ENCODE results near the gene THSD7A.

- TF ChIP-seq PRDM15 (CRISPR knock-in tag; IDR thresholded peaks at IDR 0.05) (no peak), IRF1 (CRISPR knock-in tag; IDR thresholded peaks at IDR 0.05) (no peak), USF1 (CRISPR knock-in tag; IDR thresholded peaks at IDR 0.05) (no peak), FOXJ3 (CRISPR knock-in tag; IDR thresholded peaks at IDR 0.05; ENCODE audit: borderline replicate concordance) (no peak), CTCF (IDR thresholded peaks at IDR 0.05) (no peak), GABPB1 (CRISPR knock-in tag; IDR thresholded peaks at IDR 0.05) (no peak), STAT6 (CRISPR knock-in tag; conservative IDR thresholded peaks at IDR 0.05; ENCODE audit: low read depth) (no peak), ATF2 (CRISPR knock-in tag; IDR thresholded peaks at IDR 0.05; ENCODE audit: borderline replicate concordance, low read depth) (no peak), SMAD4 (CRISPR knock-in tag; IDR thresholded peaks at IDR 0.05) (no peak), ETV6 (CRISPR knock-in tag; IDR thresholded peaks at IDR 0.05) (no peak), ZBTB21 (CRISPR knock-in tag; IDR thresholded peaks at IDR 0.05; ENCODE audit: borderline replicate concordance) (no peak)
Measured at GRCh38 chr7:11675163-11675562, 156.8 kb downstream of the THSD7A start.
